WERI-Rb-1 (cell line): ENCODE data around the gene BRSK1.

ENCODE experiments used
- DNase-seq: peaks from one replicate; pipeline ENCODE4 v3.0.0-alpha.2; 2020
- H3K27ac ChIP-seq: fragments of 250-450 bp; sonication (Bioruptor Pico); 2 replicates; pipeline ENCODE4 v1.5.1; 2020; ENCODE audit warnings: mild to moderate bottlenecking, moderate library complexity
- H3K27me3 ChIP-seq: fragments of 250-450 bp; sonication (Bioruptor Pico); 2 replicates; pipeline ENCODE4 v1.5.1; 2021; ENCODE audit warnings: mild to moderate bottlenecking, low read depth, moderate library complexity; ENCODE audit not compliant: insufficient read depth, severe bottlenecking
- H3K36me3 ChIP-seq: fragments of 250-450 bp; sonication (Bioruptor Pico); 2 replicates; pipeline ENCODE4 v1.5.1; 2020; ENCODE audit warnings: mild to moderate bottlenecking, moderate library complexity
- H3K4me3 ChIP-seq: 2 replicates; pipeline ENCODE4 v1.5.1; 2011; ENCODE audit warnings: low read depth, mild to moderate bottlenecking, control low read depth, low read length
- H3K9me3 ChIP-seq: fragments of 250-450 bp; sonication (Bioruptor Pico); 2 replicates; pipeline ENCODE4 v1.5.1; 2021; ENCODE audit warnings: mild to moderate bottlenecking, moderate library complexity; ENCODE audit not compliant: severe bottlenecking
- TF ChIP-seq, protein P1 (sequence below): IDR thresholded peaks from 2 replicates; pipeline ENCODE4 v1.5.1; 2011; ENCODE audit warnings: low read depth, mild to moderate bottlenecking, control low read depth, inconsistent platforms, low read length

The BRSK1 gene

DNA sequence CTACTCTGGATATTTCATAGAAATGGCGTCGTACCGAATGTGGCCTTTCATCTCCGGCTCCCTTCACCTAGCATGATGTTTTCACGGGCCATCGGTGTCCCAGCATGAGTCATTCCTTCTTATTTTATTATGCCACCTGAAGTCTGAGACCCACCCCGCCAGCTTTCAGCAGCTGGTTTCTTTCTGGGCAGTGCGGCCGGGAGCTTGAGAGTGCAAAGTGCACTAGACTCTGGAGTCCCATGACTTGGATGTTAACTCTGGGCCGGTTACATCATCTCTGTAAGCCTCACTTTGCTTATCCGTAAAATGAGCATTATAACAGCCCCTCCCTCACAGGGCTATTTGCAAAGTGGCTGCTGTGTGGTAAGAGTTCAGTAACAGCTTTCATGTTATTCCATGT lies 50.1 kb downstream of the BRSK1 start:
- no peaks in the 10 kb centered on the region for H3K36me3 ChIP-seq
- DNase-seq, result no peak
- H3K4me3 ChIP-seq, result no peak overlapping the region
- no peak overlapping the region for H3K27ac ChIP-seq
- no peaks in the 10 kb centered on the region for H3K27me3 ChIP-seq
- no peaks in the 10 kb centered on the region for H3K9me3 ChIP-seq
- TF ChIP-seq, protein P1, sequence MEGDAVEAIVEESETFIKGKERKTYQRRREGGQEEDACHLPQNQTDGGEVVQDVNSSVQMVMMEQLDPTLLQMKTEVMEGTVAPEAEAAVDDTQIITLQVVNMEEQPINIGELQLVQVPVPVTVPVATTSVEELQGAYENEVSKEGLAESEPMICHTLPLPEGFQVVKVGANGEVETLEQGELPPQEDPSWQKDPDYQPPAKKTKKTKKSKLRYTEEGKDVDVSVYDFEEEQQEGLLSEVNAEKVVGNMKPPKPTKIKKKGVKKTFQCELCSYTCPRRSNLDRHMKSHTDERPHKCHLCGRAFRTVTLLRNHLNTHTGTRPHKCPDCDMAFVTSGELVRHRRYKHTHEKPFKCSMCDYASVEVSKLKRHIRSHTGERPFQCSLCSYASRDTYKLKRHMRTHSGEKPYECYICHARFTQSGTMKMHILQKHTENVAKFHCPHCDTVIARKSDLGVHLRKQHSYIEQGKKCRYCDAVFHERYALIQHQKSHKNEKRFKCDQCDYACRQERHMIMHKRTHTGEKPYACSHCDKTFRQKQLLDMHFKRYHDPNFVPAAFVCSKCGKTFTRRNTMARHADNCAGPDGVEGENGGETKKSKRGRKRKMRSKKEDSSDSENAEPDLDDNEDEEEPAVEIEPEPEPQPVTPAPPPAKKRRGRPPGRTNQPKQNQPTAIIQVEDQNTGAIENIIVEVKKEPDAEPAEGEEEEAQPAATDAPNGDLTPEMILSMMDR, result no peak

DNA sequence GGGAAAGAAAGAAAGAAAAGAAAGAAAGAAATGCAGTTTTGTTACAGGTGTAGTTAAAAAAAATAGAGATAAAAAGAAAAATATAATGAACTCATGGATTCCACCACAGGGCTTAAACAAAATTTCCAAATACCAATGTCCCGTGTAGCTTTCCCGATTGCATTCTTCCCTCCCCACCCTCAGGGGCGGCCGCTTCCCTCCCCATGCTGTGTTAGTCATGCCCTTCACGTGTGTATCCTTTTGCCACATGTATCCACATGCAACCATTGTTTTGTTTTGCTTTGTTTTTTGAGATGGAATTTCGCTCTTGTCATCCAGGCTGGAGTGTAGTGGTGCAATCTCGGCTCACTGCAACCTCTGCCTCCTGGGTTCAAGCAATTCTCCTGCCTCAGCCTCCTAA lies 52.3 kb downstream of the BRSK1 start:
- no peak overlapping the region for H3K4me3 ChIP-seq
- H3K27me3 ChIP-seq, result no peaks in the 10 kb centered on the region
- TF ChIP-seq, protein P1, result no peak

DNA sequence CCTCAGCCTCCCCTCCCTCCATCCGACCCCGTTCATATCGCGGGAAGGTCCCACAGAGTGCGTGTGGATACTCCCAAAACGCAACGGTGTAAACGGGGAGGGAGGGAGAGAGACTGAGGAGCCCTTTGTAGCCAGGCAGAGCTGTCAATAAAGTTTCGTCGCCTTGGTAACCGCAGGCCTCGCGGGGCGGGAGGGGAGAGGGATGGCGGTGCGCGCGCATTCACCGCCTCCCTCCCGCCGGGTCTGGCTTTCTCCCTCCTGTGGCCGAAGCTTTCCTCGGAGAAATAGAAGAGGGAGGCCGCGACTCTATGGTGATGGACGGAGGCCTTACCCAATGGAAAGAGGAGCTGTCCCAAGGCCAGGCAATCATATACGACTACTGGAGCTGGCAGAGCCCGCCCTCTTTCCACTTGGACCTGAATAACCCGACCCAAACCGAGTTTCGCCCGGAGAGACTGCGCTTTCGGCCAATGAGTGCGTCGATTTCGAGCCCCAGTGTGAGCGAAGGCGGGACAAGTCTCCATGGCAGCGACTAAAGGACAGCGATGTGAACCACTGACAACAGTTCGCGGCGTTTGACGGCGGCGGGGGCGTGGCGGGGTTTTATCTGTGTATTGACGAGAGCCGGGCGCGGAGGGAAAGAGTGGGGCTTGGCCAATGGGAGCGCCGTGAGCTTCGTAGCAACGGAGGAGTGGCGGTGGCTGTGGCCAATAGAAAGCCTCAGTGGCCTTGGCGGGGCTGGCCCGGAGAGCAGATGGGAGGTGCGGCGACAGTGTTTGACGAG lies 55.5 kb downstream of the BRSK1 start, which contains the start of gene KMT5C:
Gene KMT5C (plus strand): TSS at position 772 of the 784 bp plus-strand sequence. CDS start 2,061 bp downstream, outside the sequence.
- no peaks in the 10 kb centered on the region for H3K27me3 ChIP-seq
- peak within 1 kb of the TSS; percentile 95 for H3K27ac ChIP-seq
- H3K4me3 ChIP-seq, result peak within 1 kb of the TSS; percentile 93
- no peaks in the 10 kb centered on the region for H3K9me3 ChIP-seq
- peaks cover 25% of the 10 kb centered on the region for H3K36me3 ChIP-seq
- peak; percentile 100 for DNase-seq
- TF ChIP-seq, protein P1, result no peak

More for the DNA sequence above, 52.3 kb downstream of the BRSK1 start:
- no peak for DNase-seq
- Histone ChIP-seq H3K9me3 (no peaks in the 10 kb centered on the region), H3K27ac (no peak overlapping the region), H3K36me3 (no peaks in the 10 kb centered on the region)

DNA sequence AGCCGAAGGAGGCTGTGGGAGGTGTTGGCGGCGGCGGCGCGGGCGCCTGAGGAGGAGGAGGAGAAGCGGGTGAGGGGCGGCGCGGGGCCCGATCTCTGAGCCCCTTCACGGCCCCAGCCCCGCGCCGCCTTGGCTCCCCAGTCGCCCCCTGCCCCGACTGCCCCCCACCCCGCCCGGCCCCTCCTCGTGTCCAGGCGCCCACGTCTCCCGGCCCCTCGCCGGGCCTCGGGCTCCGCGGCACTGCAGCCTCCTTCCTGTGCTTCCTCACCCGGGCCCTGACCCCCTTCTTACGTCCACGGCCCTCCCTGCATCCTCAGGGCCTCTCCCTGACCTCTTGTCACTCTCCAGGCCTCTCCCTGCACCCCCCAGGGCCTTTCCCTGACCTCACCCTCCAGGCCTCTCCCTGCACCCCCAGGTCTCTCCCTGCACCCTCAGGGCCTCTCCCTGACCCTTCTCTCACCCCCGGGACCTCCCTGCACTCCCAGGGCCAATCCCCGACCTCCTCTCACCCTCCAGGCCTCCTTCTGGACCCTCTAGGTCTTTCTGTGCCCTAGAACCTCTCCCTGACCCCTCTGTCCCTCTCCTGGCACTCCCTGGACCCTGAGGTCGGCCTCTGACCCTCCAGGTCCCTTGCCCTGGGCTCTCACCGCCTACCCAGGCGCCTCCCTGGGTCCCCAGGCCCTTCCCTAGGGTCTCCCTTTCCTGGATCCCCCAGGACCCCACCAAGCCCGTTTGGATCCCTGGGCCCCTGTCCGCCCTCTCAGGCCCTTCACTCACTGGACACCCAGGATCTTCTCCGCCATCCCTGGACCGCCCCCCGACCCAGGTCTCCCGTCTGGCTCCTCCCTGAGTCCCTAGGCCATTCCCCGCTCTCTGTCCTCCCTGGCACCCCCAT lies 56.3 kb downstream of the BRSK1 start:
- Histone ChIP-seq H3K36me3 (peaks cover 33% of the 10 kb centered on the region), H3K9me3 (no peaks in the 10 kb centered on the region), H3K27me3 (no peaks in the 10 kb centered on the region), H3K27ac (peak overlapping the region; percentile 89), H3K4me3 (peak overlapping the region; percentile 93)
- peak; percentile 37 for DNase-seq
- TF ChIP-seq, protein P1, result no peak

DNA sequence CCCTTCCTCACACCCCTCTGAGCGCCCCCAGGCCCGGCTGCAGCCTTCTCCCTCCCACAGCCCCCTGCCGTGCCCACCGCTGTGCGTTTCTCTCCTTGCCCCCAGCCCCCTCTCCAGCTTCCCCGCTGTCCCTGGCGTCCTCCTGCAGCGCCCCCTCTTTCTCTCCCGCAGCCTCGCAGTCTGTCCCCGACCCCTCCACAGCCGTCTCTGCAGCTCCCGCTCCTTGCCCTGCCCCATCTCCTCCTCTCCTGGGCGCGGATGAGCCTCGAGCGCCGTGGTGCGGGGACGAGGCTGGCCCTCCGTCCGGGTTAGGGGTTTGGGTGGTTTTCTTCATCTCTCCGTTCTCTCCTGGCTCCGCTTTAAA lies 57.0 kb downstream of the BRSK1 start:
- DNase-seq, result peak; percentile 60
- TF ChIP-seq, protein P1, result no peak
- Histone ChIP-seq H3K4me3 (peak overlapping the region; percentile 93), H3K27me3 (no peaks in the 10 kb centered on the region), H3K9me3 (no peaks in the 10 kb centered on the region), H3K27ac (peak overlapping the region; percentile 89), H3K36me3 (peaks cover 35% of the 10 kb centered on the region)
